ENCODE data around the gene ITGBL1. TPM values are rescaled to one million over a fixed set of nuclear protein-coding genes. Genes with fewer than 3 reads are reported as not detected.

Gene ITGBL1
- total and polyA plus RNA-seq, 2 experiments from 2014 or later = 0.29 TPM; not detected in 1

- Mint-ChIP-seq H3K4me1 (peaks cover 9% of the 10 kb centered on the region), H3K9me3 (no peaks in the 10 kb centered on the region), H3K27me3 (ENCODE audit: insufficient read depth, low read depth, poor library complexity) (no peaks in the 10 kb centered on the region), H3K4me3 (no peak overlapping the region), H3K27ac (peak overlapping the region; percentile 8; the same call in 1 of the 2 replicates), H3K36me3 (ENCODE audit: low read depth) (no peaks in the 10 kb centered on the region)
- H4K20me1 ChIP-seq (replicated peaks; ENCODE audit: insufficient read depth) = no peaks in the 10 kb centered on the region
- no peaks in the 10 kb centered on the region for H3K27me3 ChIP-seq (ENCODE audit: insufficient read depth)
- H3K9me2 ChIP-seq (ENCODE audit: insufficient read depth) = no peaks in the 10 kb centered on the region
- H3K79me2 ChIP-seq (replicated peaks; ENCODE audit: insufficient read depth) = no peaks in the 10 kb centered on the region
- no peak overlapping the region for H3K4me2 ChIP-seq
- no peaks in the 10 kb centered on the region for H3K36me3 ChIP-seq (ENCODE audit: insufficient read depth)
- no peaks in the 10 kb centered on the region for H3F3A ChIP-seq (replicated peaks; ENCODE audit: low read depth)
- DNase-seq (ENCODE audit: low spot score) (no peak), ATAC-seq (no peak)
- H3K4me3 ChIP-seq = no peak overlapping the region
- H3K27ac ChIP-seq (ENCODE audit: low read depth) = no peak overlapping the region
- H2AFZ ChIP-seq = peak overlapping the region; percentile 66; the same call in 1 of the 2 replicates
- TF ChIP-seq ZNF462 (CRISPR knock-in tag; IDR thresholded peaks at IDR 0.05) = no peak
- TF ChIP-seq STAT1 (IDR thresholded peaks at IDR 0.05; ENCODE audit: unreplicated experiment) = no peak
- TF ChIP-seq POLR2AphosphoS5 (IDR thresholded peaks at IDR 0.05; ENCODE audit: low read depth) = no peak
- no peak for TF ChIP-seq NANOG (IDR thresholded peaks at IDR 0.05; ENCODE audit: borderline replicate concordance)
- no peak for TF ChIP-seq EZH2phosphoT487 (IDR thresholded peaks at IDR 0.05; ENCODE audit: unreplicated experiment)
- no peak for TF ChIP-seq ZNF114 (CRISPR knock-in tag; IDR thresholded peaks at IDR 0.05)
- TF ChIP-seq EZH2 (IDR thresholded peaks at IDR 0.05; ENCODE audit: low read depth, unreplicated experiment) = no peak
- TF ChIP-seq REST (IDR thresholded peaks at IDR 0.05; ENCODE audit: unreplicated experiment) = no peak
- TF ChIP-seq ZNF331 (CRISPR knock-in tag; IDR thresholded peaks at IDR 0.05; ENCODE audit: low read depth) = no peak
- TF ChIP-seq CREB1 (CRISPR knock-in tag; IDR thresholded peaks at IDR 0.05; ENCODE audit: low read depth) = no peak
- TF ChIP-seq ETS1 (IDR thresholded peaks at IDR 0.05) = no peak
- TF ChIP-seq JUNB (IDR thresholded peaks at IDR 0.05; ENCODE audit: unreplicated experiment) = no peak
- H3K4me1 ChIP-seq (ENCODE audit: insufficient read depth) = peaks cover 4% of the 10 kb centered on the region
Observed at GRCh38 chr13:101572456-101572855, 120.0 kb downstream of the ITGBL1 start.

Measured in GM23338 (cell line).